ENCODE data around the gene WDPCP. TPM values are rescaled to one million over a fixed set of nuclear protein-coding genes. Genes with fewer than 3 reads are reported as not detected.
A peak's percentile ranks its signal among the peaks of the same experiment; 100 is the strongest.

WDPCP gene
- polyA plus RNA-seq, 1 donor from 2014 or later = 8.9 TPM

DNA sequence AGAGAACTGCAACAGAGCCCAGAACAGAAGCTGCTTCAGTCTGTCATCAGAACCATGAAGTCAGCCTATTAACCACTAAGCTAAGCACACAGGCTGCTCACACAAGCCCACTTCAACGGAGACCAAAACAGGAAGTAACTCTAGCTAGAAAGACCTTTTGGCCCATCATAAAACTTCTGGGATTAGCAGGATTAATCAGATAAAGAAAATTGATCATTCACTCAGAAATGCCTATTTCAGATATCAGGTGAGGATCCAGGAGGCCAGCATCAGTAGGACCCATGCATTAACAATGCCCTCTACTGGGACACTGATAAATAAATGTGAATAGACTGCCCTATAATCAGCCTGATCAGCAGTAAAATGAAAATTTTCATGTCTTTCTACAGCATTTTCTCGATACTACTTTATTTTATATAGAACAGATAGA is 101.4 kb downstream of the WDPCP start:
- no peaks in the 10 kb centered on the region for H3K9me2 ChIP-seq (ENCODE audit: insufficient read depth, low read length)
- no peaks in the 10 kb centered on the region for H3K9me3 ChIP-seq (ENCODE audit: low read length)
- H3K4me2 ChIP-seq (ENCODE audit: low read length) = no peak overlapping the region
- H3K4me3 ChIP-seq (ENCODE audit: low read length) = no peak overlapping the region
- no peak overlapping the region for H3K27ac ChIP-seq (ENCODE audit: low read length)
- no peak overlapping the region for H3K9ac ChIP-seq (ENCODE audit: low read length)
- no peaks in the 10 kb centered on the region for H3K79me2 ChIP-seq (replicated peaks; ENCODE audit: insufficient read depth, low read length)
- no peak overlapping the region for H2AFZ ChIP-seq (ENCODE audit: low read depth, low read length)
- no peaks in the 10 kb centered on the region for H3K36me3 ChIP-seq (ENCODE audit: insufficient read depth, low read length)
- H3F3A ChIP-seq (ENCODE audit: insufficient read depth, low read length, poor library complexity, severe bottlenecking) = no peaks in the 10 kb centered on the region
- TF ChIP-seq EP300 (conservative IDR thresholded peaks at IDR 0.05; ENCODE audit: poor library complexity, severe bottlenecking) = no peak
- TF ChIP-seq CTCF (IDR thresholded peaks at IDR 0.05; ENCODE audit: poor library complexity, severe bottlenecking) = peak; percentile 30
- no peaks in the 10 kb centered on the region for H3K27me3 ChIP-seq (ENCODE audit: insufficient read depth, low read depth, low read length)
- H4K20me1 ChIP-seq (ENCODE audit: insufficient read depth) = no peaks in the 10 kb centered on the region

- Histone ChIP-seq H4K20me1 (ENCODE audit: insufficient read depth) (no peaks in the 10 kb centered on the region), H3K79me2 (replicated peaks; ENCODE audit: insufficient read depth, low read length) (no peaks in the 10 kb centered on the region), H3K27ac (ENCODE audit: low read length) (no peak overlapping the region), H3K9ac (ENCODE audit: low read length) (no peak overlapping the region), H3K9me2 (ENCODE audit: insufficient read depth, low read length) (no peaks in the 10 kb centered on the region), H3F3A (ENCODE audit: insufficient read depth, low read length, poor library complexity, severe bottlenecking) (no peaks in the 10 kb centered on the region), H3K27me3 (ENCODE audit: insufficient read depth, low read depth, low read length) (no peaks in the 10 kb centered on the region), H3K36me3 (ENCODE audit: insufficient read depth, low read length) (no peaks in the 10 kb centered on the region), H2AFZ (ENCODE audit: low read depth, low read length) (no peak overlapping the region), H3K4me2 (ENCODE audit: low read length) (no peak overlapping the region), H3K4me3 (ENCODE audit: low read length) (no peak overlapping the region), H3K9me3 (ENCODE audit: low read length) (no peaks in the 10 kb centered on the region)
- TF ChIP-seq CTCF (IDR thresholded peaks at IDR 0.05; ENCODE audit: poor library complexity, severe bottlenecking) = no peak
Measured at GRCh38 chr2:63484901-63485300, 103.4 kb downstream of the WDPCP start.

GRCh38 chr2:63484481-63484880 is 103.8 kb downstream of the WDPCP start:
- Histone ChIP-seq H3K4me3 (ENCODE audit: low read length) (no peak overlapping the region), H3K36me3 (ENCODE audit: insufficient read depth, low read length) (no peaks in the 10 kb centered on the region), H3F3A (ENCODE audit: insufficient read depth, low read length, poor library complexity, severe bottlenecking) (no peaks in the 10 kb centered on the region), H3K27ac (ENCODE audit: low read length) (no peak overlapping the region), H3K9ac (ENCODE audit: low read length) (no peak overlapping the region), H3K9me3 (ENCODE audit: low read length) (no peaks in the 10 kb centered on the region), H4K20me1 (ENCODE audit: insufficient read depth) (no peaks in the 10 kb centered on the region), H3K4me2 (ENCODE audit: low read length) (no peak overlapping the region), H2AFZ (ENCODE audit: low read depth, low read length) (no peak overlapping the region), H3K9me2 (ENCODE audit: insufficient read depth, low read length) (no peaks in the 10 kb centered on the region), H3K27me3 (ENCODE audit: insufficient read depth, low read depth, low read length) (no peaks in the 10 kb centered on the region), H3K79me2 (replicated peaks; ENCODE audit: insufficient read depth, low read length) (no peaks in the 10 kb centered on the region)
- TF ChIP-seq, protein P1, sequence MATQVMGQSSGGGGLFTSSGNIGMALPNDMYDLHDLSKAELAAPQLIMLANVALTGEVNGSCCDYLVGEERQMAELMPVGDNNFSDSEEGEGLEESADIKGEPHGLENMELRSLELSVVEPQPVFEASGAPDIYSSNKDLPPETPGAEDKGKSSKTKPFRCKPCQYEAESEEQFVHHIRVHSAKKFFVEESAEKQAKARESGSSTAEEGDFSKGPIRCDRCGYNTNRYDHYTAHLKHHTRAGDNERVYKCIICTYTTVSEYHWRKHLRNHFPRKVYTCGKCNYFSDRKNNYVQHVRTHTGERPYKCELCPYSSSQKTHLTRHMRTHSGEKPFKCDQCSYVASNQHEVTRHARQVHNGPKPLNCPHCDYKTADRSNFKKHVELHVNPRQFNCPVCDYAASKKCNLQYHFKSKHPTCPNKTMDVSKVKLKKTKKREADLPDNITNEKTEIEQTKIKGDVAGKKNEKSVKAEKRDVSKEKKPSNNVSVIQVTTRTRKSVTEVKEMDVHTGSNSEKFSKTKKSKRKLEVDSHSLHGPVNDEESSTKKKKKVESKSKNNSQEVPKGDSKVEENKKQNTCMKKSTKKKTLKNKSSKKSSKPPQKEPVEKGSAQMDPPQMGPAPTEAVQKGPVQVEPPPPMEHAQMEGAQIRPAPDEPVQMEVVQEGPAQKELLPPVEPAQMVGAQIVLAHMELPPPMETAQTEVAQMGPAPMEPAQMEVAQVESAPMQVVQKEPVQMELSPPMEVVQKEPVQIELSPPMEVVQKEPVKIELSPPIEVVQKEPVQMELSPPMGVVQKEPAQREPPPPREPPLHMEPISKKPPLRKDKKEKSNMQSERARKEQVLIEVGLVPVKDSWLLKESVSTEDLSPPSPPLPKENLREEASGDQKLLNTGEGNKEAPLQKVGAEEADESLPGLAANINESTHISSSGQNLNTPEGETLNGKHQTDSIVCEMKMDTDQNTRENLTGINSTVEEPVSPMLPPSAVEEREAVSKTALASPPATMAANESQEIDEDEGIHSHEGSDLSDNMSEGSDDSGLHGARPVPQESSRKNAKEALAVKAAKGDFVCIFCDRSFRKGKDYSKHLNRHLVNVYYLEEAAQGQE (IDR thresholded peaks at IDR 0.05; ENCODE audit: borderline replicate concordance) = no peak
- TF ChIP-seq POLR2AphosphoS5 (IDR thresholded peaks at IDR 0.05) = no peak
- TF ChIP-seq MXI1 (conservative IDR thresholded peaks at IDR 0.05; ENCODE audit: poor library complexity, severe bottlenecking) = no peak
- no peak for TF ChIP-seq CTCF (IDR thresholded peaks at IDR 0.05; ENCODE audit: poor library complexity, severe bottlenecking)
- TF ChIP-seq EZH2 (IDR thresholded peaks at IDR 0.05; ENCODE audit: borderline replicate concordance, insufficient read depth, low read length, poor library complexity, severe bottlenecking) = no peak

Measured in neural cell (in vitro differentiated cells).